SHP77 (cell line): Measurements from ENCODE around the gene SLK.

ENCODE experiments used
- DNase-seq, 2 experiments: peaks; one replicate each; lab custom pipeline; 2025; lab: John Stamatoyannopoulos, UW

Gene SLK

DNA sequence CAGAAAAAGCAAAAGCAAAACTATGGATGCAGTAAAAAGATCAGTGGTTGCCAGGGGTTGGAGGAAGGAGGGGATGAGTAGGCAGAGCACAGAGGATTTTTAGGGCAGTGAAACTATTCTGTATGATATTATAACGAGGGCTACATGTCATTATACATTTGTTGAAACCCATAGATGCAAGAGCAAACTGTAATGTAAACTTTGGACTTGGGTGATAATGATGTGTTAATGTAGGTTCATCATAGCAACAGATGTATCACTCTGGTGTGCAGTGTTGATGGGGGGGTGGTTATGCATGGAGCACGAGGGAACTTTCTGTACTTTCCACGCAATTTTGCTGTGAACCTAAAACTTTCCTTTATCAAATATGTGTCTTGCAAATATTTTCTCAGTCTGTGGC lies 23.2 kb downstream of the SLK start:
- DNase-seq = no peak

DNA sequence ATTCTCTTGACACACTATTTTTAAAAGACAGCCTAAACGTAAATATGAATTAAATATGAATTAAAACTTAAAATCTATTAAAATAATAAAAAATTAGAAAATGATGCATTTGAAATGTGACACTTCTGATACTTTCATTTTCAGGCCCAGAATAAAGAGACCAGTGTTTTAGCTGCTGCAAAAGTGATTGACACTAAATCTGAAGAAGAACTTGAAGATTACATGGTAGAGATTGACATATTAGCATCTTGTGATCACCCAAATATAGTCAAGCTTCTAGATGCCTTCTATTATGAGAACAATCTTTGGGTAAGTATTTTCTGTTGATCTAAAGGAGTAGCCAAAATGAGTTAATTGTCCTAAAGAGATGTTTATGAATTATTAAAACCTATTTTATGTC lies 23.6 kb downstream of the SLK start:
- DNase-seq = no peak

DNA sequence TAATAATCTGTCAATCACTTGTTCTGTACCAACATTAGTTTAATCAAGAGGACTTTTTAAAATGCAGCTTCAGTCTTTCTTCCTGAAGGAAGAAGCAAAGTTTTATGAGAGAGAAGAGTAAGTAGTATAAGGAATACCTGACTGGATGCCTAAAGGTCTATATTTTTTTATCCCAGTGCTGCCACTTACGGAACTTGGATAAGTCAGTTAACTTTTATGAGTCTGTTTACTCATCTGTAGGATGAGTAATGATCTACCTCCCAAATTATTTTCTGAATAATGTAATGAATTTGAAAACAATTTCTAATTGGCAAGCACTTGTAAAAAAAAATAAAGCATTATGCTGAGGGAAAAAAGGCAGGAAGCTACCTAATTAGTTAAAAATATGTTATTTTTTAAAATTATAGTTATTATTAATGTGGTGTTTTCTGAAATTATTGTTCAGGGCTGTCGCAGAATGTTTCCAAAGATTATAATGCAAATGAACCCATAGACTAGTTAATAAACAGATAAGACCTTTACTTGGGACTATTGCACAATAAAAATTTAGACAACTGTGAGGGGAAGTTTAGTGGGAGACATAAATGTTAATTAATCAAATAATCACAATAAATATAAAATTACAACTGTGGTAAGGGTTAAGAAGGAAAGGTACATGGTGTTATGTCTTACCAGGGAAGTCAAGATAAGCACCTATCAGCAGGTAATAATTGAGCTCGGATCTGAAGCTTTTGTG lies 24.6 kb downstream of the SLK start:
- no peak for DNase-seq

DNA sequence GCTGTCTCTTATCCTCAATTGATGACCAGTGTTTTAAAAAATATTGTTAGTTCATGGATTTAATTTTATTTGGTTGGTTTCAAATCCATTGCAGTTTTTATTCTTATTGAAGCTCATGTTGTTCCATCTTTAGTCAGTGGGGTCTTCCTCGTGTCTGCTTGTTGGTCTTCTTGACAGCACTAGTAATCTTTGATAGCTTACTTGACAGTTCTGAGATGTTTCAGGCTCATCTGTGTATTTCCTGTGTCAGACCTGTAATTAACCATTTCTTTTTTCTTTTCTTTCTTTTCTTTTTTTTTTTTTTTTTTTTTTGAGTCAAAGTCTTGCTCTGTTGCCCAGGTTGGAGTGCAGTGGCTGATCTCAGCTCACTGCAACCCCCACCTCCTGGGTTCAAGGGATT lies 28.2 kb downstream of the SLK start:
- no peak for DNase-seq

DNA sequence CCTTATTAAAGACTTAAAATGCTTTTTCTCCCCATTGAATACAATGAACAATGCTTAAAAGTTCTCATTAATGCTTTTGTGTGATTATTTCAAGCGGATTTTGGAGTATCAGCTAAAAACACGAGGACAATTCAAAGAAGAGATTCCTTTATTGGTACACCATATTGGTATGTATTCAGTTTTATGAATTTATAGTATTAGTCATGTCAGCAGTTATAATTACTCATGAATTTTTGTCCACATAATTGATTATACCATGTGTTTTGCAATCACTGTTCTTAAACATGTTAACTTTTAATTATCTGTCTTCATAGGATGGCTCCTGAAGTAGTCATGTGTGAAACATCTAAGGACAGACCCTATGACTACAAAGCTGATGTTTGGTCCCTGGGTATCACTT lies 31.9 kb downstream of the SLK start:
- no peak for DNase-seq

DNA sequence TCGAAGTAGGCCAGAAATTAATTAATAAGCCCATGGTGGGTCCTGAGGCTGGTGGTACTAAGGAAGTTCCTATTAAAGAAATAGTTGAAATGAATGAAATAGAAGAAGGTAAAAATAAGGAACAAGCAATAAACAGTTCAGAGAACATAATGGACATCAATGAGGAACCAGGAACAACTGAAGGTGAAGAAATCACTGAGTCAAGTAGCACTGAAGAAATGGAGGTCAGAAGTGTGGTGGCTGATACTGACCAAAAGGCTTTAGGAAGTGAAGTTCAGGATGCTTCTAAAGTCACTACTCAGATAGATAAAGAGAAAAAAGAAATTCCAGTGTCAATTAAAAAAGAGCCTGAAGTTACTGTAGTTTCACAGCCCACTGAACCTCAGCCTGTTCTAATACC lies 36.0 kb downstream of the SLK start:
- no peak for DNase-seq

DNA sequence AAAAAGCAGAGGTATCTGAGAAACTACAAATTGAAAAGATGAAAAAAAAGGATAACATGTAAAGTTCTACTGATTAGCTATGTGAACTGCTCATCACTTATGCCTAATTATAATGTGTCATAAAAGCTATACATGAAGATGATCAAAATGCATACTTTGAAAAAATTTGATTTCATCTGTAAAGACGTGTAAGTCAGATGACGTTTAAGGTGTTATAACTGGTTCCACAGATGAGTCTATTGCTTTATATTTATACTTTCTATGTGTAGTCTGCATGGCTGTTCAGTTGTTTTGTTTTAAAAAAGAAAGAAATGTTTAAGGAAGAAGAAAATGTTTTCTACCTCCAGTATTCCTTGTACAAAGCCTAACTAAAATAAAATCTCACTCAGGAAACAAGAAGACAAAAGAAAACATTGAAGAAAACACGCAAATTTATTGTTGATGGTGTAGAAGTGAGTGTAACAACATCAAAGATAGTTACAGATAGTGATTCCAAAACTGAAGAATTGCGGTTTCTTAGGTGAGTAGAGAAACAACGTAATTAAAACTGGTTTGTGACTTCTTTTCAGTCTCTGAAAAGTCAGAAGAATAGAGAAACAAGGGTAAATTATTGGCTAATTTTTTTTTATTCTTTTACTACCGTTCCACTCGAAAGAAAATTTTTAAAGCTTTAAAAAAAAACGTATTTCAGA lies 38.4 kb downstream of the SLK start:
- no peak for DNase-seq

DNA sequence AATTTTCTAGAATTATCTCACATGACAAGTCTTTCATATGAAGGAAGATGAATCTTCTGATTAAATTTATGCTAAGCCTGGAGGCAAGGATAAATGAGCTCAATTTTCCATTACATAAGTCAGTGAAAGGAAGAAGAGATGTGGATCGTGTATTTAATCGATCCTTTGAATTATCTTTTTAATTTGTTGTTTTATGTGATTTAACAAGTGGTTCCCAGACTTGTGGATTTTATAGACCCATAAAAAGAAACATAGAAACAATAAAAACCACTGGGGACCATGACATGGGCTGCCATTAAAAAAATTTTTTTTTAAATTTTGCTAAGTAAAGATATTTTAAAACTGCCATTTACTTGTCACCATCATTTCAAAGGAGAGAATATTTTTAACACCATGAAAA lies 45.0 kb downstream of the SLK start:
- DNase-seq = no peak

DNA sequence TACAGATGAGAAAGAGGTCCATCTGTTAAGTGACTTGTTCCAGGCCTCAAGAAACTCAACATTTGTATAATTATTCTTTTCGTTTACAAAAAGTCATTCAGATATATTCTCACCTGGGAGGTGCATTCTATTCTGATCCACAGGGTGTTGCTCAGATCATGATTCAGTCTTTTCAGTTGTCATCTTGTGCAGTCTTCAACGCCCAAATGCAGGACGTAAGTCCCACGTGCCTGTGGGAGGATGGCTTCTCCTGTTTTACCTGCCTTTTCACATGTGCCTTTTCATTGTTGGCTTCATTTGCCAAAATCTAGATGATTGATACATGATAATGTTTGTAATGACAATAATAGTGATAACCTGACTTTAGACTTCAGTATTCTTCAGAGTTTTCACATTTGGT lies 46.5 kb downstream of the SLK start:
- no peak for DNase-seq

DNA sequence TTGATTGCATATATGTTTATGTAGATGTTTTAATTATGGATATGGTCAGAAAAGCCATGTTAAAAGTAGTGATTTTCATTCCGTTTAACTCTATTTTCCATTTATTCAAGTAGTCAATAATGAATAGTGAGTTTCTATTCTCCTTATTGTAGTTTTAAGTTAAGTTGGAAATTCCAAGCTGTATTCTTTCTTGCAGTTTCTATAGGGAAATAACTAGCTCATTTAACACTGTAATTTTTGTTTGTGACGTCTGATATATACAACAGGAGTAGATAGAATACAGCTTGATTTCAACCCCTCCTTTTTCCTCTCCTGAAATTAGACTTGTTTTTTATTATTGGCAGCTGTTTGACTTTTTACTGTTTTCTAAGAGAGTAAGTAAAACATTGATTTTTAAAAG lies 47.2 kb downstream of the SLK start:
- no peak for DNase-seq

DNA sequence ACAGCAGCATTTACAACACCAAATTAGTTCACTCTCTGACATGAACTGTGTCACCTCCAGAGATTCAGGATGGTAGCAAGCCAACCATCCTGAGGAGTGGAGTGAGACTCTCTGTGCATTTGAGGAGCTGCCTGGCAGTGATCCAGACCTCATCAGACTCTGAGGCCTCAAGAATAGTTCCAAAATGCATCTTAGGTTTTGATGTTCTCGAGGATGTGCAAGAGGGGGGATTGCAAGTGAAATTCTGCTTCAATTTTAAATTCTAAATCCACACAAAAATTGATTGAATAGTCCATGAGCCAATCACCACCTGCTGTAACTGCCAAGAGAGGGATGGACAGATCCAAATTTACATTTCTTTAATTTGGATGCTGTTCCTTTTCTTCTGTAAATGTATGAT lies 49.7 kb downstream of the SLK start:
- no peak for DNase-seq

DNA sequence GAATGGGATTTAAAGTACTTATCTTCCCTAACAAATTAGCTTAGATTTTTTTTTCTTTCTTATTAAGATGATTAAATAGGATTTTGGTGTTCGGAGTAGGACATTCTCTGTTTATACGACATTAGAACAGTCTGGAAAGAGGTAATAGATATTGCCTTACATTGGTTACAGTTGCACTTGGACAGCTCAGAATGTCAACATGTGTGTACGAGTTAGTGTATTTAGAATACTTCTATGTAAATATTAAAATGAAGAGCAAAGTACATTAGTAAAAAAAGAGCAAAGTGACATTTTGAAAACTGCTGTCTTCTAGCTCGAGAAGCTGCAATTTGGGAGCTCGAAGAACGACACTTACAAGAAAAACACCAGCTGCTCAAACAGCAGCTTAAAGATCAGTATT lies 51.5 kb downstream of the SLK start:
- DNase-seq = no peak

DNA sequence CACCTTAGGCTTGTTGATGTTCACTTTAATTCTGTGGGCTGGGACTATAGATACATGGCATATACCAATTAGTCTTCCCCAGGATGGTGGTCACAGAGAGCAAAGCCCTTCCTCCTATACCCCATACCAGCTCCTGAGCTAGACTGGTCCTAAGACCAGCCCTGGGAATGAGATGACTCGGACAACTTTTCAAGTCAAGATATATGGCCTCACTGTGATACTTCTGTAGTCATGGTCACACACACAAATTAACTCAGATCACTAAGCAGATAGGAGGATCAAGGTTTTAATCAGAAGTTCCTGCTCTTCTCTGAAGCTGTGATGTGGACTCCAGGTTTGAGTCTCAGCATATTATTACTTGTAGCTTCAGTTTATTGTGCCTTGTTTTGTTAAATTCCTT lies 53.1 kb downstream of the SLK start:
- DNase-seq = no peak

DNA sequence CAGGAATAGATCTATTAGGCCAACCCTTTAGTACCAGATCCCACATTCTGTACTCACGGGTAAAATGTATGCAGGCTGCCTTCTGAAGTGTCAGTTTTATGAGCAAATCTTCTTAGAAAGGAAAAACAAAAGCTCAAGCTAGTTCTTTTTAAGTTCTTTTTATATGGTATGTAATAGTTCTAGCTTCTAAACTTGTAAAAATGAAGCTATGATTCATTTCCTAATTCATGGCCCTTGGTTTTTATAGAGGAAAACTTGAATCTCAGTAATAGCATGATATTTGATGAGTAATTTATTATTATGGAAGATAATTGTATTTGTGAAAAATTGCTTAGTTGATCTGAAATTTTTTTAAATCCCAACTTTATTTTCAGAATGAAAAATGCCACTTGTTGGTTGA lies 54.3 kb downstream of the SLK start:
- DNase-seq = no peak

DNA sequence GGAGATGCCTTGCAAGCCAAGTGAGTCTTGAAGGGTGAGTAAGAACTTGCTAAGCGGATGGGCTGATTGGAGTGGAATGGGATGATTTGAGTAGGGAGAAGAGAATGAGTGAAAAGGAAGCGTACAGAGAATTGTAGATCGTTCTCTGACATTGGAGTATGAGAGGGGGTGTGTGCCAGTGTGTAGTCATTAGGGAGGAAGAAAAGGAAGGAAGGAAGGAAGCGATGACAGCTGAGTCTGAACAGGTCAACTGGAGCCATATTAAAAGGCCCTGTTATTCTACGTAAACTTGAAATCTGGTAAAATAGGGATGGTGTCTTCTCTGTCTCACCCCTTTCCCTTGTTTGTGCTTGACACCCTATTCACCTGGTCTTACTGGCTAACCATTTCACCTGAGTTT lies 55.1 kb downstream of the SLK start:
- DNase-seq = no peak

DNA sequence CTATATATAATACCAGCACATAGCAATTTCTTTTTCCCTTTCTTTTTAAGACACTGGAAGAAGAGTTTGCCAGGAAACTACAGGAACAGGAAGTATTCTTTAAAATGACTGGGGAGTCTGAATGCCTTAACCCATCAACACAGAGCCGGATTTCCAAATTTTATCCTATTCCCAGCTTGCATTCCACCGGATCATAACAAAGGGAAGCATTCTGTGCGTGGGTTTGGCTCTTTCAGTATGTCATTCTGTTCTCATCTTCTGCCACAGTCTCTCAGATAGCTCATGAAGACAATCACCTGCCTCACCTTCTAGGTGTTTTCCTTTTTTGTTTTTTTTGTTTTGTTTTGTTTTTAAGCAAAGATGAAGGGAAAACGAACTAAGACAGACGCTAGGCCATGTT lies 58.6 kb downstream of the SLK start:
- DNase-seq = no peak

DNA sequence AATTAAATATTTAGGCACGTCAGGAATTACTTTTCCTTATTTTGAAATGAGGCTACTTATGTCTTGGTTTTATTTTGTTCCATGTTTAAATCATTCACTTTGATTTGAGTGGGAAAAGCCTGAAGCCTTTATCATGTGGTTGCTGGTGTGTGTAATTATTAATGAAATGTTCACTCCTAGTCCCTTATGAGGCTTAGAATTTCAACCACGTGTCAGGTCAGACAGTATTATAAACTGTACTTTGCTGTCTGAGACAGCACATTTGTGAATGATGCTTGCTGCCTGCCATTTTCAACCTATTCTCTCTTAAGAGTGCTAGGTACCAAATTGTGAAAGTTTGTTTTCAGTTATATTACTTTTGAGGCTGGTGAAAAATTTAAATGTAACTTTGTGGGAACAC lies 59.8 kb downstream of the SLK start:
- no peak for DNase-seq

DNA sequence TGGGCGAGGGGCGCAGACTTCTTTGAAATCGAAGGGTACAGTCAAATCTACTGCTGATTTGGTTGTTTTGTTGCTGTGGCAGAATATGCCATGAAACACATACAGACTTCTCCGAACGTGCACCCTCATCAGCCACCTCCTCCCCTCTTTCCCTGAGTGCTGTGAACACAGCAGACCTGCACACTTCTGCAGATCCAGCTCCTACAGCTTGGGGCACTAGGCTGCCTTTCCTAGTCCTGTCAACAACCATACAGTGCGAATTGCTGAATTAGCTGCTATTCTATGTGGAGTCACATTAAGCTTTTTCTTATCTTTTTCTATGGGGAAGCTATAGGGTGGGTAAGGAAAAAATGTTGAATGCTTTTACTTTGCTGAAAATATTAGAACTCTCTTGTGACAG lies 61.2 kb downstream of the SLK start:
- no peak for DNase-seq

DNA sequence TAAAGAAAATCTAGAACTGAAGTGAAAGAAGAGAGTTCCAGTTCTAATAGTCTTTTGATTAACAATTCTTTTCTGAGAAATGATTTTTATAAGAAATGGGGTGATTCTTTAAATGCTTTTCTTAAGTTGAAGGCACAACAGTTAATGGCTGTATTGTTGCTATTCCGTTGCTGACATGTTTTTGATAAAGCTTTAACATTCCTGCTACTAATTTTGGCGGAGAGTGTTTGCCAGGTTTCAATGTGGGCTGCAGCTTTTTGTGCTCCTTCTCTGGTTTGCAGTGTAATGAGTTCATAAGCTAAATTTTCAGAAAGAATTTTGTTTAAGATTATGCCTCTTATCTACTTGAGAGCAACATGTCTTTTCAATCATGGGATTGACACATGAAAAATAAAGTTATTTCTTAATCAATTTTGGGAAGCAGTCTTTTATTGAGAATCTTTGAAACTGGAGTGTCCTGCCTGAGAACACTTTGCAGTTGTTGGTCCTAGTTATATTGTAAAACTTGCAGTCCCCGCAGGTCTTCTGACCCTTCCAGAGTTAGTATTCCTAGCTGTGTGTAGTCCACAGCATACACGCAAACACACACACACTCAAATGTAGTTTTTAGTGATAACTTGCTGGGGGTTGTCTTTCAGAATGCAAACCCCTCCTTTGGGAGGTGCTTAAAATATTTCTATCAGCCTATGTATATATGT lies 62.0 kb downstream of the SLK start:
- DNase-seq = no peak

DNA sequence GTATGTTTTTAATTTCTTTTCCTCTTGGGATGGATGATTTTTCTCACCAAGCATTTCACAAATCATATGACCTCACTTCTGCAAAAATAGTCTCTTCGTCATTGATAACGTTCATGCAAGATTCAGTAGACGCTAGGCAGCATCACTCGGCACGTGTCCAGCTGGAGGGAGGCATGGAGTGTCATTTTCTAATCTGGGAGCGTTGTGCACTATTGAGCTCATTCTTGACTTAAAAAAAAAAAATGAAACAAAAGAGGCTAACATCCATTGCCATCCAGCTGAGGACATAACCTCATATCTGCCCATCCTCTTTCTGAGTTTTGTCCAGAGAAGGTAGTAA lies 62.6 kb downstream of the SLK start:
- DNase-seq = no peak

DNA sequence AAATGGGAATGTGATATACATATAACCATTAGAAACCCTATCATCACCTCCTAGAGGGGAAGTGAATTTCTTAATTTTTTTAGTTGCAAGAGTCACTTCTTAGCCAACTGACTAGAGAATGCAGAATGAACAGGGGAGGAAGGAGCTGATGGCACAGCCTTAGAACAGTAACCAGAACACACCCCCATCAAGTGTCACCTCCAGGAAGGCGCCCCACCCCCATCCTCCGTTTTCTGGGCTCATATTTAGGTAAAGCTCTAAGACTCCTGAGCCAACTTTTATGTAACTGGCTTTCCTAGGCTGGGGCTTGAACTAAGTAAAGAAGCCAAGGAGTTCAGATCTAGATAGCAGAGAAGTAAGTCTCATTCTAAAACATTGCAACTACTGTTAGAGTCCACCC lies 64.7 kb downstream of the SLK start:
- DNase-seq = no peak

DNA sequence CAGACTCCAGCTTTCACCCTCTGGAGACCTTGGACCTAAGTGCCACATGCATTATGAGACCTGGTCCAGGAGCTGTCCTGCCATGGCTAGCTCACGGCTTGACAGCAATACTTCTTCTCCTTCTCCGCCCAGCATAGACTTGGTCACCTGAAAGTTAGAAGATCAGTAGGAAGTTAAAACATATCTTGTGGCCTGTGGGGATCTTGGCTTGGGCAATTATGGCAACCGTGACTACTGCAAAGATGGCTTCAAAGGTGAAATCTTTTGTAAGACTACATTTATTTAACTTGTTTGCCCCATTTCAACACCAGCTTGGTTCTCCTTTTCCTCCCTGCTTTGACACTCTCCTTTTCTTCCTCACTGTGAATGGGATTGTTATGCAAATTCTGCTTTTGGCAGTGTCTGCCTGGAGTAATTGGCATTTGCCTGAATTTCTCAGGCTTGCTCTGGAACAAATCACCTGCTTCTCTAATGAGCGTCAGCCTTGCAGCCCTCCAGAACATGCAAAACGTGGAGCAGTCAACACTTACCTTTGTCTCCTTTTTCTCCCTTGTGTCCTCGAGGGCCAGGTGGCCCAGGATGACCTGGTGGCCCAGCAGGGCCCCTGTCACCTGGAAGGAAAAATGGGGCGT lies 65.3 kb downstream of the SLK start:
- no peak for DNase-seq

DNA sequence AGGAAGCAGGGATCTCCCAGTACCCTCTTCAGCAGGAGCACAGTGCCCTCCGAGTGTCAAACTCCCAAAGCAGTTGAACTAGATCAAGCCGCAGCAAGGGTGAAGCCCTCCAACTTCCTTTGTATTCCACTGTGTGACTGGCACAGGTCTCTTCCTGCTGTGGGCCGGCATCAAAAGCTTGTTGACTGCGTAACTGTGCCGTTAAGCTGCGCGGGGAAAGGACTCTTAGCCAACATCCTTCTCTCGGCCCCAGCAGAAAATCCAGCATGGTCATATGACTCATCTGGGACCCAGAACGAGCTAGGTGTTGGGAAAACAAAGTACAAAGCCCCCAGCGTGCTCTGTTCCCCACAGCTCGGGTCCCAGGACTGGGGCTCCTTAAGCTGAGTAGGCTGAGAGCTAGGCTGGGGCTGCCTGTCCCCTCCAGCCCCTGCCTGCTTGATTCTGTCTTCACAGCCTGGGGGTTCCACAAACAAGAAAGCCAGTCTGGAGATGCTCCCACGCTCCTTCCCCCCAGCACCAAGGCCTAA lies 66.5 kb downstream of the SLK start:
- no peak for DNase-seq
